Sigmoid colon (tissue), 7 donors: Measurements from ENCODE around the gene FBXO34. TPM values are rescaled to one million over a fixed set of nuclear protein-coding genes. Genes with fewer than 3 reads are reported as not detected.

ENCODE experiments used
- DNase-seq: peaks from one replicate; pipeline ENCODE4 v3.0.0-alpha.2; 2019
- H3K27ac ChIP-seq, 4 donors: fragments of 200-600 bp; sonication (generic); one replicate each; pipeline ENCODE4 v1.5.1; 2016 to 2019; ENCODE audit warnings: mild to moderate bottlenecking in 1 of 4
- H3K27me3 ChIP-seq, 3 donors: fragments of 200-600 bp; sonication (generic); one replicate each; pipeline ENCODE4 v1.5.1; 2019; ENCODE audit warnings: mild to moderate bottlenecking in 1 of 3
- H3K36me3 ChIP-seq, 4 donors: fragments of 200-600 bp; sonication (generic); one replicate each; pipeline ENCODE4 v1.5.1; 2016 to 2019
- H3K4me1 ChIP-seq, 4 donors: fragments of 200-600 bp; sonication (generic); one replicate each; pipeline ENCODE4 v1.5.1; 2017 to 2019
- H3K4me3 ChIP-seq, 4 donors: fragments of 200-600 bp; sonication (generic); one replicate each; pipeline ENCODE4 v1.5.1; 2017 to 2019; ENCODE audit warnings: mild to moderate bottlenecking in 2 of 4, moderate library complexity in 1 of 4
- H3K9me3 ChIP-seq, 4 donors: fragments of 200-600 bp in 3 of 4; sonication (generic) in 3 of 4; one replicate each; pipeline versions ENCODE4 v1.5.1 to v1.6.1; 2013 to 2019
- CTCF ChIP-seq, 4 experiments: fragments of 450-650 bp in 3 of 4; fragments of 200-600 bp in 1 of 4; IDR thresholded peaks; one replicate each; pipeline ENCODE4 v1.5.1; 2016 to 2019; ENCODE audit warnings: antibody characterized with exemption in 4 of 4, mild to moderate bottlenecking in 3 of 4, moderate library complexity in 2 of 4
- EP300 ChIP-seq, 4 donors: sonication (generic); formaldehyde crosslinking; IDR thresholded peaks; one replicate each; pipeline ENCODE4 v1.6.1; 2017; ENCODE audit warnings: antibody characterized with exemption in 4 of 4
- POLR2A ChIP-seq, 2 donors: fragments of 450-650 bp; IDR thresholded peaks; one replicate each; pipeline ENCODE4 v1.6.1; 2016; ENCODE audit warnings: antibody characterized with exemption in 2 of 2, mild to moderate bottlenecking in 2 of 2, moderate library complexity in 2 of 2
- POLR2AphosphoS5 ChIP-seq, 4 donors: sonication (generic); formaldehyde crosslinking; IDR thresholded peaks; one replicate each; pipeline ENCODE4 v1.6.1; 2017; ENCODE audit warnings: antibody characterized with exemption in 4 of 4
- WGBS, 2 donors: extraction: QIAGEN DNeasy Blood & Tissue Kit; methylation state at CpG; one replicate each; pipeline ENCODE4 v1.1.7; 2013; 5-methylcytosine and 5-hydroxymethylcytosine counted together
- intact Hi-C: fragments of 100-400 bp; cut with DNase I; formaldehyde crosslinking; loops from one replicate; pipeline ENCODE4 v1.15.1; 2023
- polyA plus RNA-seq, 3 donors: library from polyadenylated mRNA; stranded (reverse); fragments of 200-250 nt; gene quantifications; one replicate each; pipeline ENCODE4 v1.2.3, GENCODE V29; 2013
- total RNA-seq, 4 donors: library from RNA; depleted of rRNA; stranded (reverse); fragments of >200 nt; gene quantifications; one replicate each; pipeline ENCODE4 v1.1.0, GENCODE V29; 2016
- donor health status: healthy with polysubstance abuse.
- donor health status: Bipolar disorder and iron deficiency.
- donor health status: healthy.

The FBXO34 gene
- total and polyA plus RNA-seq, 7 donors, result 15.3 to 36.0 (median 18.6) TPM

DNA sequence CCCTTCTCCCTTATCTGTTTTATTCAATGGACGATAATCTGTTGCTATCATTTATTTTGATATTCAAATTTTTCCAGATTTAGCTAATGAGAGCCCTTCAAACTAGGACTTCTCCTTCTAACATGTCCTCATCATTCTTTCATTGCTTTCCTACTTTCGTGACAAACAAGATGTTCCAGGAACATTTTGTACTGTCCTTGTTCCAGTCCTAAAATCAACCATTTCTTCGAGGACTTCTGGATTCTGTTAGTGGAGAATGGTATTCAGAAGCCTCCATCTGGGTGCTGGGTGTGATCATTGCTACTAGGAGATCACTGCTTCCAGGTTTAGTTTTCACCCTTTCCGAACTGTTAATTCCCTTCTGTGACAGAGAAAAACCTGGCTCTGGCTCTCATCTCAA is 29.5 kb upstream of the FBXO34 start:
- 84 to 90% methylated on average over 4 of the region's 4 CpGs for WGBS, 2 donors
- Histone ChIP-seq H3K36me3 (no peaks in the 10 kb centered on the region), H3K27me3 (peaks cover 0 to 15% (median 0%) of the 10 kb centered on the region in 3 donors), H3K4me3 (no peak overlapping the region), H3K4me1 (no peaks in the 10 kb centered on the region), H3K27ac (no peak overlapping the region), H3K9me3 (no peaks in the 10 kb centered on the region)
- intact Hi-C loops, result no loop called here
- DNase-seq, result no peak
- TF ChIP-seq CTCF (IDR thresholded peaks at IDR 0.05) (no peak), POLR2A (IDR thresholded peaks at IDR 0.05) (no peak), POLR2AphosphoS5 (IDR thresholded peaks at IDR 0.05) (peak in 2 of 4 donors; percentile 24 to 42), EP300 (IDR thresholded peaks at IDR 0.05) (peak in 3 of 4 donors; percentile 9 to 57 (median 10))

- Histone ChIP-seq H3K36me3 (no peaks in the 10 kb centered on the region), H3K9me3 (no peaks in the 10 kb centered on the region), H3K4me1 (no peaks in the 10 kb centered on the region), H3K27ac (no peak overlapping the region), H3K27me3 (peaks cover 0 to 15% (median 0%) of the 10 kb centered on the region in 3 donors), H3K4me3 (no peak overlapping the region)
- intact Hi-C loops, result no loop called here
- DNase-seq, result no peak
- WGBS, 2 donors, result 95 to 96% methylated on average over 3 of the region's 3 CpGs
- no peak for TF ChIP-seq POLR2A (IDR thresholded peaks at IDR 0.05)
- TF ChIP-seq EP300 (IDR thresholded peaks at IDR 0.05), result no peak
- no peak for TF ChIP-seq CTCF (IDR thresholded peaks at IDR 0.05)
- TF ChIP-seq POLR2AphosphoS5 (IDR thresholded peaks at IDR 0.05), result no peak
Measured at GRCh38 chr14:55243386-55243785, 27.8 kb upstream of the FBXO34 start.

- no peak overlapping the region for H3K4me3 ChIP-seq
- H3K27ac ChIP-seq, result no peak overlapping the region
- H3K36me3 ChIP-seq, result no peaks in the 10 kb centered on the region
- H3K9me3 ChIP-seq, result no peaks in the 10 kb centered on the region
- 65 to 93% methylated on average over 5 of the region's 5 CpGs for WGBS, 2 donors
- no peaks in the 10 kb centered on the region for H3K4me1 ChIP-seq
- intact Hi-C loops, result no loop called here
- DNase-seq, result no peak
- peaks cover 0 to 15% (median 0%) of the 10 kb centered on the region in 3 donors for H3K27me3 ChIP-seq
- TF ChIP-seq CTCF (IDR thresholded peaks at IDR 0.05) (no peak), POLR2AphosphoS5 (IDR thresholded peaks at IDR 0.05) (no peak), POLR2A (IDR thresholded peaks at IDR 0.05) (no peak), EP300 (IDR thresholded peaks at IDR 0.05) (no peak)
Measured at GRCh38 chr14:55243813-55244212, 27.4 kb upstream of the FBXO34 start.

DNA sequence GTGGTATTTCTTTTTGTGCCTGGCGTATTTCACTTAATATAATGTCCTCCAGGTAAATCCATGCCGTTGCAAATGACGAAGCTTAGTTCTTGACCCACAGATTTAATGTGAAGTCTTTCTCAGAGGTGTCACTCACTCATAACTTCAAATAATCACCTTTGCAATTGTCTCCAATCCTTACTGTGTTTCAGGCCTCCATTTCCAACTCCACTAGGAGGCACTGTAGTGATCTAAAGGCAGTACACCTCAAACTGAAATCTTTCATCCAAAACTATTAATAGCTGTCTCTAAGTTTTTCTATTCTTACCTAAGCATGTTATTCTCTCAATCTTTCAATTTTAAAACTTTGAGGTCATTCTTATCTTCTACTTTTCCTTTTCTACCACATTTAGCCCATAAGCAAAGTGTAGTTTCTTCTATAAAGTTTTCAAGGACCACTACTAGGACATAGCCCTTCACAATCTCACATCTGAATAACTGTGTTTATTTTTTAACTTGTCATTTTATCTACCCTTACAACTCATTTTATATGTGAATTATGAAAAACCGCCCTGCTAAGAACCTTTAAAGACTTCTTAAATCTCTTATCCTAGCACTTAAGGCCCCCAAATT is 25.5 kb upstream of the FBXO34 start:
- no peak overlapping the region for H3K4me3 ChIP-seq
- no peak for DNase-seq
- WGBS, 2 donors, result 63 to 69% methylated on average over 4 of the region's 4 CpGs
- TF ChIP-seq POLR2A (IDR thresholded peaks at IDR 0.05), result no peak
- peak in 1 of 4 experiments; percentile 26 for TF ChIP-seq CTCF (IDR thresholded peaks at IDR 0.05)
- peaks cover 0 to 12% (median 0%) of the 10 kb centered on the region in 3 donors for H3K27me3 ChIP-seq
- H3K4me1 ChIP-seq, result no peaks in the 10 kb centered on the region
- H3K27ac ChIP-seq, result no peak overlapping the region
- intact Hi-C loops, result no loop called here
- H3K36me3 ChIP-seq, result no peaks in the 10 kb centered on the region
- no peaks in the 10 kb centered on the region for H3K9me3 ChIP-seq

- no peak for DNase-seq
- TF ChIP-seq EP300 (IDR thresholded peaks at IDR 0.05) (no peak), CTCF (IDR thresholded peaks at IDR 0.05) (no peak), POLR2A (IDR thresholded peaks at IDR 0.05) (no peak), POLR2AphosphoS5 (IDR thresholded peaks at IDR 0.05) (no peak)
- Histone ChIP-seq H3K36me3 (no peaks in the 10 kb centered on the region), H3K27ac (no peak overlapping the region), H3K9me3 (no peaks in the 10 kb centered on the region), H3K4me3 (no peak overlapping the region), H3K27me3 (no peaks in the 10 kb centered on the region), H3K4me1 (no peaks in the 10 kb centered on the region)
- intact Hi-C loops, result no loop called here
- WGBS, 2 donors, result 96 to 98% methylated on average over 4 of the region's 4 CpGs
Measured at GRCh38 chr14:55248411-55248810, 22.8 kb upstream of the FBXO34 start.
